Ramos (cell line): ENCODE measurements around the gene NPSR1.
"Not testable (repeated sequence)": the region's sequence is repeated elsewhere in the genome, so short reads cannot be mapped to it uniquely, and the experiment has no call there.

ENCODE experiments used
- in situ Hi-C: fragments of 300-500 bp; cut with MboI; formaldehyde crosslinking; loops from one replicate; pipeline ENCODE4 v1.14.3; 2022; ENCODE audit warnings: low sequenced_read_pairs; ENCODE audit not compliant: unreplicated experiment

Gene NPSR1

GRCh38 chr7:34756025-34756437 lies 98.0 kb downstream of the NPSR1 start:
- in situ Hi-C loops = no loop called here

DNA sequence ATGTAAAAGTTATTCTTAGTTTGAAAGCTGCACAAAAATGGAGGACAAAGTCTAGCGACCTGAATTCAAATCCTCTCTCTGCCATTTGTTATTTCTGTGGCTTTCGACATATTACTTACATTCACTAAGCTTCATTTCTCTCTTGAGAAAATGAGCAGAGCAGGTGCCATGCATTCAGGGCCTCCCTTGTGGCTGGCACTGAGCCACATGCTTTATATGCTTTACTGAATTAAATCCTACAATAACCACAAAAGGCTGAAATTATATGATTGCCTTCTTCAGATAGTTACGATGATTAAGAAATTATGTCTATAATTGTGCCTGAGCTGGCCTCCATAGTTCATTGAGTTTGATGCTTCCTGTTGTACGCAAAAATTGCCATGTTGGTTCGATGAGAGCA lies 98.7 kb downstream of the NPSR1 start:
- in situ Hi-C loops = no loop called here

- in situ Hi-C loops = no loop called here
Observed at GRCh38 chr7:34757570-34758110, 99.6 kb downstream of the NPSR1 start.

DNA sequence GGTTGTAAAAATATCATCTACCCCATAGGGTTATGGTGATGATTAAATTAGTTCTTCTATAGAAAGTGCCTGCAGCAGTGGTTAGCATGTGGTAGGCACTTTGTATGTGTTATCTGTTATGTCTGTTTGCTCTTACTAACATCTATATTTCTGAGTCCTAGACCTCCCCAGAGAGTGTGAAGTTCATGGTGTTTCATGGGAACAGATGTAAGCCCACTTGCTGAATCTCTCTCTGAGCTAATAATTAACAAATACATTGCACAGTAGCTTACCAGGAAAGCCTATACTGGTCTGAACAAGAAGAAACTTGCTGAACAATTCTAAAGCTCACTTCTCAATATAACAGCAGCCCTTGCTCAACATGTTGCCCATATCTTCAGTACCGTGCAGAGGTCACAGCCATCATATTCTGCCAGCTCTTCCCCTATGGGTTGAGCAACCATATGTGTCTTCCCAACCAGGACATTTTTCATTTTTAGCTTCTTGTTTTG lies 100.1 kb downstream of the NPSR1 start:
- in situ Hi-C loops = no loop called here

DNA sequence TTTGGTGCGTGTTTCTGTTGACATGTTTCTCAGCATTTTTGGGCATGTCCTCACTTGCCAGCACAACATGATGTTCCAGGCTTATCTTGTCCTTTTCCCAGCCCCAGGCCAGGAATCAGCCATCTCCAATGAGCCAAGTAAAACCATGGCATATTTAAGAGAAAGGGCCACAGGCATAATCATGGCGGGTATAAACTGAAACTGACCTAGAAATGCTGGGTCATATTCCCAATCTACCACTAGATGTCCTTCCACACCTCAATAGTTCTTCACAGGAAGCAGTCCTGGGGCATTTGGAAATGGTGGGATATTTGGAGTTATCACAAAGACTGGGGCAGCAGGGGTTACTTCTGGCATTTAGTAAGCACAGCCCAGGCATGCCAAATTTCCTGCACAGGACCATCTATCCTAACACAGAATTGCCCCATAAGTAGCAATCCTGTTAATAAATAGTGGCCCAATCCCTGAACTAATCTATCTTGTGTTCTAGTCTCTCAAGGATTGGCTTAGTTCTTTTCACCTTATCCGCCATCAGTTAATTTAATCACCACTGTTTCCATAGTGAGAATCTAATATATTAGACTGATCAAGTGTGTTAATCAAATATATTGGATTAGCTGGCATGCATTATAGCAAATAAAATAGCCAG lies 101.6 kb downstream of the NPSR1 start:
- in situ Hi-C loops = no loop called here

DNA sequence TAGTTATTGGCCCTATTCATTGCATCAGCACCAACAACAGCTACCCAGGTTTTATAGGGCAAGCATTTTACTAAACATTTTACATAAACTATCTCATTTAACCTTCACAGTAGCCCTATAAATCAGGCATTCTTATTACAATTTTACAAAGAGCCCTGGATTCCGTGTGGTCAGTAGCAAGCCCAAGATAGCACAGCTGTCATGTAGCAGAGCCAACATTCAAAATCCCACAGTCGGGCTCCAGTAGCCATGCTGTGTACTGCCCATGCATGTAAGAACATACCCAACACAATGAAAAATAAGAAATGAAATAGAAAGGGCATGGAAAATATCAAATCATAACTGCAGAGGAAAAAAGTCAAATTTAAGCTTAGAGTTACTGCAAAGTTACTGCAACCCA lies 102.3 kb downstream of the NPSR1 start:
- in situ Hi-C loops = no loop called here

- in situ Hi-C loops = no loop called here
Observed at GRCh38 chr7:34761206-34761605, 103.2 kb downstream of the NPSR1 start.

GRCh38 chr7:34761627-34762026 lies 103.6 kb downstream of the NPSR1 start:
- in situ Hi-C loops = no loop called here

GRCh38 chr7:34762764-34763163 lies 104.7 kb downstream of the NPSR1 start:
- in situ Hi-C loops = no loop called here

GRCh38 chr7:34772296-34772938 lies 114.4 kb downstream of the NPSR1 start:
- in situ Hi-C loops = no loop called here

- in situ Hi-C loops = no loop called here
Observed at GRCh38 chr7:34776748-34777358, 118.8 kb downstream of the NPSR1 start.

- in situ Hi-C loops = no loop called here
Observed at GRCh38 chr7:34780546-34780945, 122.5 kb downstream of the NPSR1 start.

DNA sequence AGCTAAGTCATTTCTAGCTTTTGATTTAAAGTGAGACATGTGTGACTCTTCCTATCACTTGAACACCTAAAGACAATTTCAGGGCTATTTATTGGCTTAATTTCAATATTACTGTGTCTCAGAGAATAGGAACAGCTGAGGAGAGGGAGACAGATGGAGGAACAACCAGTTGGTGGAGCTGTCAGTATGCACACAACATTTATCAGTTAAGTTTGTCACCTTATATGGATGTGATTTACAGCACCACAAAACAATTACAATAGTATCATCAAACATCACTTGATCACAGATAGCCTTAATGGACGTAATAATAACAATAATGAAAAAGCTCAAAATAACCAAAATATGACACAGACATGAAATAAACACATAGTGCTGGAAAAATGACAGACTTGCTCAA lies 129.6 kb downstream of the NPSR1 start:
- in situ Hi-C loops = no loop called here

- in situ Hi-C loops = no loop called here
Observed at GRCh38 chr7:34806831-34807230, 148.8 kb downstream of the NPSR1 start.

DNA sequence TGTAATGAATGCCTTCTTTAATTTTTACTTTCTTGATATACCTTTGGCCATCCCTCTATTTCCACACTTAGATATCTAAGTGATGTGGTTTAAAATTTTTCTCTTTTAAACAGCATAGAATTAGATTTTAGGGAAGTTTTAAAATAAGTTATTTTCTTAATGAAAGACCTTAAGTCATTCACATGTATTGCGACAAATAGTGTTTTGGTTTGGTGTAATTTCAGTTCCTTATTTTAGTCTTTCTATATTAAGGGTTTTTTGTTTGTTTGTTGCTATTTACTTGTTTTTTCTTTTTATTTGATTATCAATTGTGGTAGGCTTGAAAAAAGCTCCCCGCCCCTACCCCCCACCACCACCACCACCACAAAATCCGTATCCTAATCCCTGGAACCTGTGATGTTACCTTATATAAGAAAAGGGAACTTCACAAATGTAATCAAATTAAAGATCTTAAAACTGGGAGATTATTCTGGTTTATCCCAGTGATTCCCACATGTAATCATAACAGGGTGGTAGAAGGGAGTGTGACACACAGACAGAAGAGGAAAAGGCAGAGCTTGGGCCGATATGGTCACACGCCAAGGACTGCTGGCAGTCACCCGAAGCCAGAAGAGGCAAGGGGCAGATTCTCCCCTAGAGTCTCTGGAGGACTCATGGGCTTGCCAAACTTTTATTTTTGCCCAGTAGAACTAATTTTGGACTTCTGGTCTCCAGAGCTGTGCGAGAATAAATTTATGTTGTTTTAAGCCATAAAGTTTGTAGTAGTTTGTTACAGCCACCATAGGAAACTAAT lies 149.7 kb downstream of the NPSR1 start:
- in situ Hi-C loops = no loop called here

DNA sequence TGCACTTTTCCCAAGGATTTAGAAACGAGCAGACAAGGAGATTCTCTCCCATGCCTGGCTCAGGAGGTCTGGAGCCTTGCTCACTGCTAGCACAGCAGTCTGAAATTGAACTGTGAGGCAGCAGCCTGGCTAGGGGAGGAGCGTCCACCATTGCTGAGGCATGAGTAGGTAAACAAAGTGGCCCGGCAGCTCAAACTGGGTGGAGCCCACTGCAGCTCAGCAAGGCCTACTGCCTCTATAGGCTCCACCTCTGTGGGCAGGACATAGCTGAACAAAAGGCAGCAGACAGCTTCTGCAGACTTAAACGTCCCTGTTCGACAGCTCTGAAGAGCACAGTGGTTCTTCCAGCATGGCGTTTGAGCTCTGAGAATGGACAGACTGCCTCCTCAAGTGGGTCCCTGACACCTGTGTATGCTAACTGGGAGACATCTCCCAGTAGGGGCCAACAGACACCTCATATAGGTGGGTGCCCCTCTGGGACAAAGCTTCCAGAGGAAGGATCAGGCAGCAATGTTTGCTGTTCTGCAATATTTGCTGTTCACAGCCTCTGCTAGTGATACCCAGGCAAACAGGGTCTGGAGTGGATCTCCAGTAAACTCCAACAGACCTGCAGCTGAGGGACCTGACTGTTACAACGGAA lies 156.3 kb downstream of the NPSR1 start:
- in situ Hi-C loops = not testable (repeated sequence)

DNA sequence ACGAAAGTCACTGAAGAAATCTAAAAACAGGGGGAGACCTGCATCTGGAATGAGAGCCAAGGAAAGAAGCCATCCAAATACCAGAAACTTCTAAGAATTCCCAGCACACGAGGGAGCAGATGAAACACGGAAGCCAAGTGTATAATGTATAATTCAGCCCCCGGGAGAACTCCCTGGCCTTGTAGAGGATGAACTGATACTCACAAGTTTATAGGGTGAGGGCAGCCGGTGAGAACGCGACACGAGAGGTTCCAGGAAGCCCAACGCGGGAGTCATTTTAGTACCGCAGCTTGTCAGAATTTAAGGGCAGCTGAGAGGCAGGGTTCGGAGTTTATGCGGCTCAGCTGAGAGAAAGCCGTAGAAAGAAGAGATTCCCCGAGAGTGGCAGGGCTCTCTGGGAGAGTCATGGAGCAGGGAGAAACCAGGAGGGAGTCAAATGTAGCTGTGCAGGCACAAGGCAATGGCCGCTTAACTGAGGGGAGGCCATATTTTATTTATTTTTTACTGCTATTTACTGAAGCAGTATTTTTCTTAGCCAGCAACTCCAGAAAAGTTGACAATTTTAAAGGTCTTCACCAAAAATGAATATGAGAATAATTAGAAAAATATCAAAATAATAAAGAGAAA lies 164.0 kb downstream of the NPSR1 start:
- in situ Hi-C loops = no loop called here

DNA sequence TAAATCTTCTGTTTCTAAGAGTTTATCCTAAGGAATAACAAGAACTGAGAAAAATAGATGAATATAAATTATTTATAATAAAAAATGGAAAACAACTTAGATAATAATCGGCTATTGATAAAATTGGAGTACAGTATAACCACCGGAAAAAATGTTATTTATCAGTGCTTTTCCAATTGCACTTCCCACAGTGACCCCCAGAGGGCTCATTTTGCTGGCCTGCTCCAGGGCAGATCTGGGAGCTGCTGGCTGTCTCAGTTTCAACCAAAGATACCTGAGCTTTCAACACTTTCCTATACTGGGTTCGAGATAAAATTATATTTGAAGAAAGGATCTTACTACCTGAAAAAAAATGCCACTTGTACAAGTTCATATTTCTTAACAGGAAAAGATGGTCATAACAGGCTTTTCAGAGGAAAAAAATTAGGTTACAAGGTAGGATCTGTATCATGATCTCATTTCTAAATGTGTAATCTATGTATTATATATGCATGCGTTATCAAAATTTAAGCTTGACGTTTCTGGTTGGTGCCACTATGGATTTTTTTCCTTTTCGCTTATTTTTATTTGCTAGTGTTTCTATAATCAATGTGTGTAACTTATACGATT lies 165.7 kb downstream of the NPSR1 start:
- in situ Hi-C loops = no loop called here

DNA sequence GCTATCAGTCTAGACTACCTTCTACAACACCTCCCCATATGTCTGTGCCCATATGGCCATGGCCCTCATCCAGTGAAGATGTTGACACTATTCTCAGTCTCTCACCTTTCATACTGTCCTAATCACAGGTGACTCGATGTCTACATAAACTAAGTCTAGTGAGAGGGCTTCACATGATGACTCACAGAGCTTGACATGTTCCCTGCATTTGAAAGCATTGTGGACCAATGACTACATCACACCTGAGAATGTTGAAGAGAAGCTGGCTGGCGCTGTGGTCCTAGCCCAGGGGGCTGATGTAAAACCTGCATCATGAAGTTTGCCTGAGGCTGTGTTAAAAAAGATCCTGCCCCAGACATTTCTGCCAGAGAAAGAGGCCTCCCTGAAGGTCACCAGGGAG lies 167.2 kb downstream of the NPSR1 start:
- in situ Hi-C loops = no loop called here
